Natural killer cell (primary cell): Measurements from ENCODE around the gene ANKRD7. TPM values are rescaled to one million over a fixed set of nuclear protein-coding genes. Genes with fewer than 3 reads are reported as not detected.

Experiments
- ATAC-seq, 3 donors: fragments of 150-1000 bp in 2 of 3; fragments of 200-7000 bp in 1 of 3; cut with Tn5 transposase; 1 replicate in 1 of 3; 2 replicates in 2 of 3; pipeline ENCODE4 v1.10.0; 2021; ENCODE audit warnings: mild to moderate bottlenecking in 2 of 3, moderate library complexity in 2 of 3
- DNase-seq, 2 donors: peaks; one replicate each; pipeline versions ENCODE4 v3.0.0 to v3.0.0-alpha.2; 2013 to 2021; ENCODE audit warnings: mixed read lengths in 1 of 2
- H3K27ac ChIP-seq: one replicate; pipeline ENCODE4 v1.5.1; 2013; ENCODE audit warnings: mild to moderate bottlenecking, low read length
- H3K27me3 ChIP-seq: one replicate; pipeline ENCODE4 v1.6.1; 2013; ENCODE audit warnings: low read length; ENCODE audit not compliant: control insufficient read depth, insufficient read depth
- H3K36me3 ChIP-seq: one replicate; pipeline ENCODE4 v1.6.1; 2013; ENCODE audit warnings: low read length; ENCODE audit not compliant: control insufficient read depth, insufficient read depth
- H3K4me1 ChIP-seq: one replicate; pipeline ENCODE4 v1.6.1; 2013; ENCODE audit warnings: low read length; ENCODE audit not compliant: control insufficient read depth, insufficient read depth
- H3K4me3 ChIP-seq: one replicate; pipeline ENCODE4 v1.5.1; 2013; ENCODE audit warnings: low read length
- H3K9me3 ChIP-seq: one replicate; pipeline ENCODE4 v1.6.1; 2013; ENCODE audit warnings: low read length; ENCODE audit not compliant: control insufficient read depth, insufficient read depth
- H3K27ac Mint-ChIP-seq, 2 donors: one replicate each; pipeline ENCODE4 v1.8.0; 2022; ENCODE audit warnings: mild to moderate bottlenecking in 2 of 2, mixed read lengths in 2 of 2, moderate library complexity in 1 of 2
- H3K27me3 Mint-ChIP-seq, 2 donors: one replicate each; pipeline ENCODE4 v1.8.0; 2022; ENCODE audit warnings: low read depth in 2 of 2, mixed read lengths in 2 of 2
- H3K36me3 Mint-ChIP-seq: one replicate; pipeline ENCODE4 v1.8.0; 2022; ENCODE audit warnings: mixed read lengths
- H3K4me1 Mint-ChIP-seq, 2 donors: one replicate each; pipeline ENCODE4 v1.8.0; 2022; ENCODE audit warnings: mixed read lengths in 2 of 2
- H3K4me3 Mint-ChIP-seq: one replicate; pipeline ENCODE4 v1.8.0; 2022; ENCODE audit warnings: mild to moderate bottlenecking, moderate library complexity, mixed read lengths
- H3K9me3 Mint-ChIP-seq, 2 donors: one replicate each; pipeline ENCODE4 v1.8.0; 2022; ENCODE audit warnings: mixed read lengths in 2 of 2
- CTCF ChIP-seq: fragments of 200-600 bp; IDR thresholded peaks from one replicate; pipeline ENCODE4 v1.8.0; 2022; ENCODE audit warnings: antibody characterized with exemption
- WGBS: methylation state at CpG from one replicate; pipeline ENCODE4 v1.1.7; 2013; ENCODE audit warnings: missing lambda C conversion rate; ENCODE audit not compliant: insufficient coverage; 5-methylcytosine and 5-hydroxymethylcytosine counted together
- intact Hi-C: fragments of 100-400 bp; cut with micrococcal nuclease; formaldehyde crosslinking; loops from one replicate; pipeline ENCODE4 v1.14.2; 2022
- total RNA-seq, 4 donors: library from RNA; stranded (reverse); fragments of 120-200 nt in 1 of 4; gene quantifications; one replicate each; pipeline versions ENCODE4 v1.2.3 to v1.2.4, GENCODE V29; 2013 to 2022

The ANKRD7 gene
- total RNA-seq, 3 donors from 2014 or later (not counting 1 experiment from before 2014, with no cell fraction given) = not detected

GRCh38 chr7:118214051-118214832 lies 10.3 kb upstream of the ANKRD7 start:
- H3K27me3 ChIP-seq = peaks cover 4% of the 10 kb centered on the region
- H3K27ac ChIP-seq = no peak overlapping the region

GRCh38 chr7:118214833-118215182 lies 9.7 kb upstream of the ANKRD7 start:
- no CpG with 5 or more reads among the region's 3 CpGs for WGBS
- ATAC-seq (peak; percentile 11 to 22 (median 14)), DNase-seq (no peak)
- Mint-ChIP-seq H3K4me3 (peak overlapping the region; percentile 85), H3K27ac (peak overlapping the region; percentile 43 to 73), H3K27me3 (peaks cover 0 to 19% of the 10 kb centered on the region in 2 donors), H3K4me1 (peaks cover 11 to 13% of the 10 kb centered on the region in 2 donors), H3K9me3 (no peaks in the 10 kb centered on the region), H3K36me3 (no peaks in the 10 kb centered on the region)
- no peak for TF ChIP-seq CTCF
- Histone ChIP-seq H3K27me3 (peaks cover 4% of the 10 kb centered on the region), H3K4me1 (peaks cover 9% of the 10 kb centered on the region), H3K4me3 (peak overlapping the region; percentile 52), H3K27ac (no peak overlapping the region), H3K36me3 (no peaks in the 10 kb centered on the region), H3K9me3 (no peaks in the 10 kb centered on the region)
- intact Hi-C loops = loop anchor here (1.0 kb wide), 1 partner anchor 31 kb away; the partner anchor contains the start of gene LSM8

More at GRCh38 chr7:118214051-118214832, 10.3 kb upstream of the ANKRD7 start:
- H3K27ac Mint-ChIP-seq = peak overlapping the region; percentile 43 to 73
- Histone ChIP-seq H3K36me3 (no peaks in the 10 kb centered on the region), H3K4me3 (peak overlapping the region; percentile 52), H3K9me3 (no peaks in the 10 kb centered on the region), H3K4me1 (peaks cover 9% of the 10 kb centered on the region)
- ATAC-seq (peak; percentile 78 to 95 (median 88)), DNase-seq (peak; percentile 54 to 87)
- WGBS = 13% methylated on average over 49 of the region's 49 CpGs
- peak overlapping the region; percentile 85 for H3K4me3 Mint-ChIP-seq
- peaks cover 0 to 19% of the 10 kb centered on the region in 2 donors for H3K27me3 Mint-ChIP-seq
- intact Hi-C loops = loop anchor here (1.0 kb wide), 1 partner anchor 30 kb away; the partner anchor contains the start of gene LSM8
- no peaks in the 10 kb centered on the region for H3K9me3 Mint-ChIP-seq
- peaks cover 11 to 13% of the 10 kb centered on the region in 2 donors for H3K4me1 Mint-ChIP-seq
- TF ChIP-seq CTCF = no peak
- no peaks in the 10 kb centered on the region for H3K36me3 Mint-ChIP-seq

- WGBS = 62% methylated on average over 1 of the region's 1 CpG
- Mint-ChIP-seq H3K27ac (no peak overlapping the region), H3K9me3 (no peaks in the 10 kb centered on the region), H3K4me3 (no peak overlapping the region), H3K27me3 (peaks cover 0 to 19% of the 10 kb centered on the region in 2 donors), H3K36me3 (no peaks in the 10 kb centered on the region), H3K4me1 (peaks cover 11 to 13% of the 10 kb centered on the region in 2 donors)
- Histone ChIP-seq H3K36me3 (no peaks in the 10 kb centered on the region), H3K27ac (no peak overlapping the region), H3K27me3 (no peaks in the 10 kb centered on the region), H3K9me3 (no peaks in the 10 kb centered on the region), H3K4me1 (peaks cover 9% of the 10 kb centered on the region), H3K4me3 (no peak overlapping the region)
- DNase-seq (no peak), ATAC-seq (no peak)
- intact Hi-C loops = no loop called here
- no peak for TF ChIP-seq CTCF
Observed at GRCh38 chr7:118217210-118217619, 7.3 kb upstream of the ANKRD7 start.
